HepG2 (cell line): Measurements from ENCODE around the gene POLR2B.
A peak's percentile ranks its signal among the peaks of the same experiment; 100 is the strongest.

Source experiments
- CEBPG ChIP-seq: IDR thresholded peaks from 2 replicates; pipeline ENCODE4 v1.6.1; 2016
- ELF4 ChIP-seq: sonication (generic); formaldehyde crosslinking; IDR thresholded peaks from 2 replicates; pipeline ENCODE4 v1.5.0; 2020; ENCODE audit warnings: missing genetic modification reagents, mild to moderate bottlenecking, moderate library complexity, borderline replicate concordance
- EZH2 ChIP-seq: conservative IDR thresholded peaks from 2 replicates; pipeline ENCODE4 v1.6.1; 2012; ENCODE audit warnings: mild to moderate bottlenecking, low read depth, low read length, moderate library complexity
- HMGXB3 ChIP-seq: sonication (generic); formaldehyde crosslinking; IDR thresholded peaks from 2 replicates; pipeline ENCODE4 v1.4.0; 2020; ENCODE audit warnings: missing genetic modification reagents, borderline replicate concordance
- HNF1A ChIP-seq, 2 experiments: sonication (generic) in 1 of 2; formaldehyde crosslinking in 1 of 2; IDR thresholded peaks; 2 replicates each; pipeline versions ENCODE4 v1.4.0 to v1.6.1; 2016 to 2020; ENCODE audit warnings: borderline replicate concordance in 1 of 2, low read depth in 1 of 2, mild to moderate bottlenecking in 1 of 2, missing genetic modification reagents in 1 of 2
- HNRNPLL ChIP-seq: fragments of 200-400 bp; formaldehyde crosslinking; IDR thresholded peaks from 2 replicates; pipeline ENCODE4 v1.6.1; 2017; ENCODE audit warnings: mild to moderate bottlenecking, low read depth, low read length; ENCODE audit not compliant: poor library complexity, severe bottlenecking
- JUND ChIP-seq: sonication (generic); formaldehyde crosslinking; IDR thresholded peaks from 2 replicates; pipeline ENCODE4 v1.8.0; 2022; ENCODE audit warnings: mild to moderate bottlenecking, missing genetic modification reagents
- POLR2A ChIP-seq, 2 experiments: IDR thresholded peaks; 2 replicates each; pipeline ENCODE4 v1.6.1; 2011; ENCODE audit warnings: low read depth in 2 of 2, low read length in 2 of 2, mild to moderate bottlenecking in 1 of 2, moderate library complexity in 1 of 2; ENCODE audit not compliant: insufficient read depth in 1 of 2
- ZNF274 ChIP-seq: sonication (generic); formaldehyde crosslinking; IDR thresholded peaks from 2 replicates; pipeline ENCODE4 v1.5.1; 2020; ENCODE audit warnings: mild to moderate bottlenecking, missing genetic modification reagents
- ZNF570 ChIP-seq: sonication (generic); formaldehyde crosslinking; IDR thresholded peaks from 2 replicates; pipeline ENCODE4 v1.4.0; 2020; ENCODE audit warnings: mild to moderate bottlenecking, missing genetic modification reagents, borderline replicate concordance
- ZNF674 ChIP-seq: sonication (generic); formaldehyde crosslinking; IDR thresholded peaks from 2 replicates; pipeline ENCODE4 v1.5.0; 2020; ENCODE audit warnings: low read depth, mild to moderate bottlenecking, missing genetic modification reagents
- TF ChIP-seq, protein P1 (sequence below): sonication (generic); formaldehyde crosslinking; IDR thresholded peaks from 2 replicates; pipeline ENCODE4 v1.5.1; 2020; ENCODE audit warnings: missing genetic modification reagents, mild to moderate bottlenecking, borderline replicate concordance

DNA sequence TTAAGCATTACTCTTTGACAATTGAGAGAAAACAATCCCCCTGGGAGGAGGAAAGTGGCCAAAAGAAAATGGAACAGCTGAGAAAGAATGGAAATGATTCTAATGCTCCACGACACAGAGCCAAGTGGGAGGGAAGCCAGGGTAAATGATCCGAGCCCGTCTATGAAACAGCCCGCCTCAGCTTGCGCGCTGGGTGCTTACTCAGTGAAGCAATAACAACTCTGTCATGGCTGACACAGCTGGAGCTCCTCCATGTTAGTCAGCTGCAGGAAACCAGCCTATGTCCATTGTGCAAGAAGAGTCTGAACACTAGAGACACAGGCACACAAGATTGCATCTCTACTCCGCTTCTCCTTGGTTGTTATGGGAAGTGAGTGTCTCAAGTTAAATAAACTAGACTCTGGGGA, 20.6 kb upstream of the POLR2B start:
- TF ChIP-seq JUND (CRISPR knock-in tag) (no peak), HNRNPLL (no peak), EZH2 (no peak), HNF1A (IDR thresholded peaks at IDR 0.05; ENCODE audit: low read depth) (no peak), HNF1A (CRISPR knock-in tag; IDR thresholded peaks at IDR 0.05; ENCODE audit: borderline replicate concordance) (no peak), ZNF274 (CRISPR knock-in tag) (no peak), POLR2A (IDR thresholded peaks at IDR 0.05; ENCODE audit: insufficient read depth in 1 of 2, low read depth in 2 of 2, low read length in 2 of 2) (no peak), ELF4 (CRISPR knock-in tag) (no peak), CEBPG (CRISPR knock-in tag) (peak; percentile 37; the same call in 1 of the 2 replicates), HMGXB3 (CRISPR knock-in tag) (no peak), ZNF570 (CRISPR knock-in tag) (no peak), ZNF674 (no peak)
- TF ChIP-seq, protein P1, sequence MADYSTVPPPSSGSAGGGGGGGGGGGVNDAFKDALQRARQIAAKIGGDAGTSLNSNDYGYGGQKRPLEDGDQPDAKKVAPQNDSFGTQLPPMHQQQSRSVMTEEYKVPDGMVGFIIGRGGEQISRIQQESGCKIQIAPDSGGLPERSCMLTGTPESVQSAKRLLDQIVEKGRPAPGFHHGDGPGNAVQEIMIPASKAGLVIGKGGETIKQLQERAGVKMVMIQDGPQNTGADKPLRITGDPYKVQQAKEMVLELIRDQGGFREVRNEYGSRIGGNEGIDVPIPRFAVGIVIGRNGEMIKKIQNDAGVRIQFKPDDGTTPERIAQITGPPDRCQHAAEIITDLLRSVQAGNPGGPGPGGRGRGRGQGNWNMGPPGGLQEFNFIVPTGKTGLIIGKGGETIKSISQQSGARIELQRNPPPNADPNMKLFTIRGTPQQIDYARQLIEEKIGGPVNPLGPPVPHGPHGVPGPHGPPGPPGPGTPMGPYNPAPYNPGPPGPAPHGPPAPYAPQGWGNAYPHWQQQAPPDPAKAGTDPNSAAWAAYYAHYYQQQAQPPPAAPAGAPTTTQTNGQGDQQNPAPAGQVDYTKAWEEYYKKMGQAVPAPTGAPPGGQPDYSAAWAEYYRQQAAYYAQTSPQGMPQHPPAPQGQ (CRISPR knock-in tag) = no peak
